PC-9 (cell line): ENCODE results near the gene HMOX1.

Experiments used
- EZH2 ChIP-seq: fragments of 200-600 bp; sonication (generic); IDR thresholded peaks from 2 replicates; pipeline ENCODE4 v1.8.0; 2017; ENCODE audit warnings: antibody characterized with exemption, low read depth
- TF ChIP-seq, protein P1 (sequence below): fragments of 200-600 bp; sonication (generic); conservative IDR thresholded peaks from 2 replicates; pipeline ENCODE4 v1.6.1; 2017; ENCODE audit warnings: mixed run types, antibody characterized with exemption, mild to moderate bottlenecking, moderate library complexity

DNA sequence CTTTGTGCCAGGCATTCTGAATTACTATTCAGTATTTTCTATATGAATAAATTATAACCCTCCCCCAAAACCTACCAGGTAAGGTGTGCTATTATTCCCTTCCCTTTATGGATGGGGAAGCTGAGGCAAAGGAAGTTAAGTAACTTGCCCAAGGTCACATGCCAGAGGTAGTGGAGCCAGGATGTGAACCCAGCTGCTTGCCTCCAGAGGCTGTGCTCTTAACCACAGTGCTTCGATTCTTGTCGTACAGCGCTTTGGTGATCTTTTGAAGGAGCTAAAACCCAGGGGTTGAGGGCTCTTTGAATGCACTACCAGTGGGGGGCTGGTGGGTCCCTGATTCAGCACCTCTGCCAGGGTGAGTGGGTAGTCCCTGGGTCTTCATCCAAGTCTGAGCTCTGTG is 37.8 kb downstream of the HMOX1 start:
- TF ChIP-seq, protein P1, sequence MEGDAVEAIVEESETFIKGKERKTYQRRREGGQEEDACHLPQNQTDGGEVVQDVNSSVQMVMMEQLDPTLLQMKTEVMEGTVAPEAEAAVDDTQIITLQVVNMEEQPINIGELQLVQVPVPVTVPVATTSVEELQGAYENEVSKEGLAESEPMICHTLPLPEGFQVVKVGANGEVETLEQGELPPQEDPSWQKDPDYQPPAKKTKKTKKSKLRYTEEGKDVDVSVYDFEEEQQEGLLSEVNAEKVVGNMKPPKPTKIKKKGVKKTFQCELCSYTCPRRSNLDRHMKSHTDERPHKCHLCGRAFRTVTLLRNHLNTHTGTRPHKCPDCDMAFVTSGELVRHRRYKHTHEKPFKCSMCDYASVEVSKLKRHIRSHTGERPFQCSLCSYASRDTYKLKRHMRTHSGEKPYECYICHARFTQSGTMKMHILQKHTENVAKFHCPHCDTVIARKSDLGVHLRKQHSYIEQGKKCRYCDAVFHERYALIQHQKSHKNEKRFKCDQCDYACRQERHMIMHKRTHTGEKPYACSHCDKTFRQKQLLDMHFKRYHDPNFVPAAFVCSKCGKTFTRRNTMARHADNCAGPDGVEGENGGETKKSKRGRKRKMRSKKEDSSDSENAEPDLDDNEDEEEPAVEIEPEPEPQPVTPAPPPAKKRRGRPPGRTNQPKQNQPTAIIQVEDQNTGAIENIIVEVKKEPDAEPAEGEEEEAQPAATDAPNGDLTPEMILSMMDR: no peak
- no peak for TF ChIP-seq EZH2
